HT1080 (cell line): Measurements from ENCODE around the gene CREB3. TPM values are rescaled to one million over a fixed set of nuclear protein-coding genes. Genes with fewer than 3 reads are reported as not detected.

Experiments used
- DNase-seq: peaks from one replicate; pipeline ENCODE4 v3.0.0-alpha.2; 2015; ENCODE audit warnings: low read depth
- total RNA-seq: library from RNA; depleted of rRNA; stranded (reverse); fragments of >200 nt; shearing (Covaris generic); gene quantifications from 2 replicates; pipeline ENCODE4 v1.2.3, GENCODE V29; 2014

CREB3 gene
- total RNA-seq, 1 experiment from 2014 or later = 42.1 TPM

DNA sequence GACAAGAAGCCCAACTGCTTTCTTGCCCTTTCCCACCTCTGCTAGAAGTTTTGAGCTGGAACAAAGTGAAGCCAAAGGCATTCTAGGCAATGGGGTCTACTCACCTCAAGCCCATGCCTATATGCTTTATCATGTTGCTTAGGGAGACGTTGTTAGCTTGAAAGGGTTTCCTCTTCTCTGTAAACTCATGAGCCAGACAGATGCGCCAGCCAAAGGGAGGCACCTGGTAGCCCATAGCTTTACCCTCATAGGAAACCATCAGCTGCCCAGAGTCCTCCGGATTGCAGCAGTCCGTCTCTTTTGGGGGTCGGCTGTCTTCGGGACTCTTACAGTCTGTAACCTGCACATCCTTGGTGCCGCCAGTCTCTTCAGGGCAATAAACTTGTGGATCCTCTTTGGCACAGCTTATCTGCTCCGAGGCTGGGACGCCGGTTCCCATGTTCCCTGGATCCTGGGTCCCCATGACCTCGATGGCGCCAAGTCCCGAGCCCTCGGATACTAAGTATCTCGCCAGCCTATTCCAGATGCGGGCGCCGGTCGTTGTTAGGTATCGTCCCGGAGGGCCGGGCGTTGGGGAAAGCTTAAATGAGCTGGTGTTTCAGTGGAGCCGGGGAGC is 15.9 kb downstream of the CREB3 start:
- no peak for DNase-seq

DNA sequence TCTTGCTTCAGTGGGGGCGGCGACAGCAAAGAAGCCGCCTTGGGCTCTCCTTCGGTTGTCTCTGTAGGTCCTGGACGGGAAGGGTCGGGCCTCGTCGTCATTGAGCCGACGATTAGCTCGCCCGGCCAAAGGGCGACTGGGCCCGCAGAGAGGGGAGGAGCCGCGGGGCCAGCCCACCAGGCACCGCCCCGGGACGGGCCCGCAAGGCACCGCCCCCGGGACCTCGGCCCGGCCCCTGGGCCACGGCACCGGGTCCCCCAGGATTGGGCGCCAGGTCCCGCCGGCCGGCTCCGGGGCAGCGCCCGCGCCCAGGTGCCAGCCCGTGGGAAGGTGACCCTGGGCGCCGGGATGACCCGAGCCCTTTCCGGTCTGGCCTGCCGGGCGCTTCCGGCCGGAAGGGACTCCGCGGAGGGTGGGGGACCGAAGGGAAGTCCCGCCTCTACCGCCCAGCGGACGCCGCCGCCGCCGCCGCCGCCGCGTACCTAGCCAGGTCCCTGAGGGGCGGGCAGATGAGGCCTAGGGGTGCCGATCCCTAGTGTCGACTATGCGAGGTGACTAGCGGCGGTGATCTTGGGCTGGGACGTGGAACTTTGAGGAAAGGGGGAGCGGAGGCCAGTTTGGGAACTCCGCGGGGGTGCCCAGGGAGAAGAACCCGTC is 16.5 kb downstream of the CREB3 start, which contains the start of the genes GBA2 and RGP1:
Gene GBA2, minus strand, starts transcription at position 371 of the 657 bp plus-strand sequence. CDS start 524 bp downstream, outside the sequence.
Gene RGP1, plus strand, starts transcription at position 430 of the 657 bp plus-strand sequence. CDS start 469 bp downstream, outside the sequence.
- DNase-seq = peak; percentile 74

DNA sequence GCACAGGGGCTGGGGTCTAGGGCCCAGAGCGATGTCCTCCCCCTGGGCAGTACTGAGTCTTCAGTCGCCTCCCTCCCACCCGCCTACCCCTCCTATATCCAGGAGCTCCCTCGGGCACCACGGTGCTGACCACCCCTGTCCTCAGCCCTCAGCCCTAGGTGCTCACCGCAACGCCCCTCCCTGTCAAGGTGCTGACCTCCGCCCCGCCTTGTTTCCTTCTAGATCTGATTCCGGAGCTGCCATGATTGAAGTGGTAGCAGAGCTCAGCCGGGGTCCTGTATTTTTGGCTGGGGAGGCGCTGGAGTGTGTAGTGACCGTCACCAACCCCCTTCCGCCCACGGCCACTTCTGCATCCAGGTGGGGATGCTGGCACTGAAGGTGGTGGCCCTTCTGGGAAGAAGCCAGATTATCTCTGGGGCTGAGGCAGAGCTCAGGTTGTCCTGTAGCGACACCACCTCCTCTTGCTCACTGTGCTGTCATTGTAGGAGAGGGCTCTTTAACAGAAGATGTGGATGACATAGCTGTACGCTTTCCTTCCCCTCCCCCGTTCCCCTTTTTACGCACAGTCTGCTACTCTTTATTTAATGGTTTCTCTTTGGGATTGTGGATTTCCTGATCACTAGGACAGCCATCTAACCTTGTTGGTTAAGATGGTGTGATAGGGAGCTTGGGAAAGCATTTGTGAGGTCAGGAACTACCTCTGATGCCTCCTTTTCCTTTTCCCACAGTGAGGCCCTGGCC is 17.2 kb downstream of the CREB3 start:
- no peak for DNase-seq

DNA sequence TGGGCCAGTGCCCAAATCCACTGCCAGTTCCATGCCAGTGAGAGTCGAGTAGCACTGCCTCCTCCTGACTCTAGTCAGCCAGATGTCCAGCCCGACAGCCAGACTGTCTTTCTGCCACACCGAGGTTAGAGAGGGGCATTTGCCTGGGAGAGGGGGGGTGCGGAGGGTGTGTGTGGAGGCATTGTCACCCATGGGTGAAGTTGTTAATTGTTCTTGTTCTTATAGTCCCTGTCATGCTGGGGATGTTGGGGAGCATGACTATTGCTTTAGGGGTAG is 17.7 kb downstream of the CREB3 start:
- no peak for DNase-seq

DNA sequence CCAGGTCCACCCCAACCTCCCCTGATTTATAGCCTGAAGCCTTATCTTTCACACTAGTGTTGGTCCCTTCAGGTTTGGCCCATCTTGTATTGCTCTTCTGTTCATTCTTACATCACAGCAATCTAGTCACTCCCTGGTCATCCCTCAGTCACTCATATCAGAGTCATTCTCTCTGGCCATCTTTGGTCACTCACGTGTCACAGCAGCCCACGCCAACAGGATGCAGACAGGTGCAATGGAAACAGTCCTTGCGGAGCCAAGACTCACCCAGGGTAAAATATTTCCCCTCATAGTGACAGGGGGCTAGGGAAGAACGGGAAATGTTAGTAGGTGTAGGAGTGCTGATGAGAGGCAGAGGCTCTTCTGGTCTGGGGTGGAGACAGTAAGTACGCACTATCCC is 21.0 kb downstream of the CREB3 start:
- DNase-seq = no peak

DNA sequence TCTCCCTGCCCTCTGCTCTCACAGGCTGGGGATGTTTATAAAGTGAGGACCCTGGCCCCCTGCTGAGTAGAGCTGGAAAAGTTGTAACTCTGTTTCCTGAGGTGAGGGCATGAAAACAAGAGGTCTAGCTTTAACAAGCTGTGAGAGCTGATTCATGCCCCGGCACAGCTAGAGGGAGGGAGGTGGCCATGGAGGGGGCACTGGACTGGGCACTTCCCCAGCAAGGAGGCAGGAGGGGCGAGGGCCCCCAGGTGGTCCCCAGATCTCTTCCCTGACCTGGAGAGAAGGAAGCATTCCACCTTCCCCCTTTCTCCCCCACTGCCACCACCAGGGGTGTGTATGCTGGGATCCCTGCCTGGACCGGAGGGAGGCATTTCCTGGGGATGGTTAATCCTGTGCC is 21.8 kb downstream of the CREB3 start, which contains the start of gene MSMP:
Gene MSMP, minus strand, starts transcription at position 13 of the 400 bp plus-strand sequence. CDS start 147 bp downstream, outside the sequence.
- no peak for DNase-seq

DNA sequence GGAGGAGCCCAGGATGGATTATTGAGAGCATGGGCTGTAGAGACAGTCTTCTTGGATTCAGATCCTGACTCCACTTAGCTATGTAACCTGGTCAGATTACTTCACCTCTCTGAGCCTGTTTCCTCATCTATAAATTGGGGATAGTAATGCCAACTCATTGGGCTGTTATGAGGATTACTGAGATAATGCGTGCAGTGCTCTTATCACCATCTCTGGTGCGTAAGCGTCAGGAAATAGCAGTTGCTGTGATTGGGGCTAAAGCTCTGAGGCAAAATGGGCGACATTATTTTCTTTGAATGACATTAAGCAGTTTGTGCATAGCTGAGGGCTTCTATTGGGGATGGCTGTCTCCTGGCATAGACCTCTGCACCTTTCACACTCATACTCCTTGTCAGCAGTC is 22.6 kb downstream of the CREB3 start:
- DNase-seq = no peak

DNA sequence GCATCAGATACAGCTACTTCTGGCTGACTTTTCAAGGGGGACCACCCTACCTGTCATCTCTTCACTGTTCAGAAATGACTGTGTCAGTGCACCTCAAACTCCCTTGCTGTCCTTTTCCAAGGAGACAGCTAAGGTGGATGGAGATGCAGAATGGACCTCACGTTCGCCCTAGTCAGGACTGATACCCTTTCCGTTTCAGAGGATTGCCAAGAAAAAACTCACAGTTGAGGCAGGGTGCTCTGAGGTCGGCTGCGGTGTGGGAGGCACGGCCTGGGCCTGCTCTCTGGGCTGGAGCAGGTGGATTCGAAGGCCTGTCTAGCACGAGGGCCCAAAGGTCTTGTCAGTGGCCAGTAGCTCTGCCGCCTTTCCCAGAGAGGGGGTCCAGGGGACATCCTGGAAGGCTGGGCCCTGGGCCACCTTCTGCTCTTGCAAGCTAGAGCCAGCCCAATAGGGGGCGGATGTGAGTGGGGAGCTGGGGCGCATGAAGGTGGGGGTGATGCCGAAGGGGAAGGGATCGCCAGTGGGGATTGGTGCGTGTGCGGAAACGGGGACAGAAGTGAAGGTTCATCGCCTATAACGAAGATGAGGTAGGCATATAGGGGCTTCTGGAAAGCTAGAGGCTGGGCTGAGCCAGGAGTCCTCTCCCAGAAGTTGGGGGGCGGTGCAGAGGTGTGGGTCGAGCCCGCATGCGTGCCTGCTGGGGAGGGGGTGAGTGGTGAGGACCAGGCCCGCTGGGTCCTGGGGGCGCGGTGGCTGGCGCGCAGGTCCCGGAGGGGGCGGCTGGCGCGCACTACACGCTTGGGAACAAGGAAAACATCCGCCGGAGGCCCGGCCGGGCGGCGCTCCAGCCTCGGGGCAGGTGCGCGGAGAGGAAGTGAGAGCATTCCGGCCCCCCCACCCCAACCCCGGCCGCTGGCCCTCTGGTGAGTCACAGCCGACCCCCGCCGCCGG is 24.1 kb downstream of the CREB3 start:
- no peak for DNase-seq

DNA sequence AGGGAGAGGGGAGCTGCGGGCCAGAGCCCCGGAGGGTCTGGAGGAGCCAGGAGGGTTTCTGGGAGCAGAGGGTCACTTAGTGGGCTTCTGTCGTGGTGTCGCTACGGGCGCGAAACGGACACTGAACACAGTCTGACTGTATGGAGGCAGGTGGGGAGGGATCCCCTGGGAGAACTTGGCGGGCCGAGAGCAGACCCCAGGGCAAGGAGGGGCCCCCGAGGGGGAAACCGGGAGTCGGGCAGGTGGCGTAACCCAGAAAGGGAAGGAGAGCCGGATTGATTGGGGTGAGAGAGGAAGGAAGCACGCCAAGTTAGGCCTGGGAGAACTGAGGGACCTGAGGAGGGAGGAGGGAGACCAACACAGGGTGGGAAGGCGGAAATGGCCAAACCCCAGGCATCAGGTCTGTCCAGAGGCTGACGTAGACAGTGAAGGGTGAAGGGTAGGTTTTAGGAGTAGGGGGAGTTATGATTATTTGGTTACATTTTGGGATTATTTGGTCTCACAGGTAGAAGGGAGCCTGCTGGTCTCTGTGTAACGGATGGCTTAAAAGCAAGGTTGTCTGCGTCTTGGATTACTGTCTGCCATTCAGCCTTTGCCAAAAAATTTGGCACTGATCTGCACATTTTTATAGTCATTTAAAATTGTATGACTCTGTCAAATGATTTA is 24.9 kb downstream of the CREB3 start:
- no peak for DNase-seq

DNA sequence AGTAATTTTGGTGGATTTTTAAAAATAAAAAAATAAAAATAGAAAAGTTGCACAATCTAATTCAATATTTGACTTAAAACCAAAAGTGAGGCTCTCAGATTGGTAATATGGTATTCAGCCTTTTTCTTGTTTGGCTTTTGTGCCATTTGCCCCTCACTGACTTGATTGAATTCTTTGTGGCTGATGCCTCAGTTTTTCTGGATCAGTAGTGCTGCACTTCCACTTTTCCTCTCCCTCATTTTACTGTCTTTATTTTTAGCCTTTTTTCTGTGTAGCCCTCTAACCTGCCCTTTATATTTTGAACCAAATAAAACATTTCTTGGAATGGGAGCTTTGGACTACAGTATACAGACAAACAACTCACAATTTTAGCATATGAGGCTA is 25.4 kb downstream of the CREB3 start:
- no peak for DNase-seq

DNA sequence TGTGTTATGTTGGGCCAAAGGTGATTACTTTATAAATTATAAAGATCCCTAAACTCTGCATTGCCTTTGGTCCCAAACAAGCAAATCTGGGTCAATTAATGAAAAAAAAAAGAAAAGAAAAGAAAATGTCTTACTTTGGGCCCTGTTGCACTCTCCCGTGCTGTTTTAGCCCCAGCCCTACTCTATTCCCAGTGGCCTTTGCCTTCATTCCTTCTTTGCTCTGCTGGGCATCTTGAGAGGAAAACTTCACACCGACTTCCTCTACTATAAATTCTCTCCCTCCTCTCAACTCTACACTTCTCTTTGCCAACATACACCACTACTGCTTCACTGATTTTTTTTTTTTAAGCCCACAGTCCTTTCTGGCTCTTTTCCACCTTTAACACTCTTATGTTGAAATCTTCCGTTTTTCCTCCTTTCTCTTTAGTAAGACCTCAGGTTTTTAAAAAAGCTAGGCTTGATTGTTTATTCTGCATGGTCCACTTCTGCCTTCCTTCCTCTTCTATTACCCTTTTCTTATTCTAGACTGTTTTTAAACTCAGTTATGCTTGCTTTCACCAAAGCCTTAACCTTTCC is 26.1 kb downstream of the CREB3 start:
- no peak for DNase-seq

DNA sequence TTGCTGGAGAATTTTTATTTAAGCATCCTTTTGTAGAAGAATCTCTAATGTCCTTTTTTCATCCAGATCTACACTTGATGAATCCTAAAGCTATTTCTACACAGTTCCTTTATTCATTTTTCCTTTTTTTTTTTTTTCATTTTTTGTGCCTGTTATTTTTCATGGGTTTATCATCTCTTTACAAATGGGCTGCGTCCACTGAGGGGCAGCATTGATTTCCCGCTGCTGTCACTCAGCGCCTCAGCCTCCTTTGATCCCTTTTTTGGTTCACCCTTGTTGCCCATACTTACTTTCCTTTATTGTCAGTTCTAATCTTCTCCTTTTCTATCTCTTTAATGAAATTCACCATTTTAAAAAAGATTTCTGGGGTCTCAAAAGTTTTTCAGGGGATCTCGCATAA is 27.3 kb downstream of the CREB3 start:
- no peak for DNase-seq

DNA sequence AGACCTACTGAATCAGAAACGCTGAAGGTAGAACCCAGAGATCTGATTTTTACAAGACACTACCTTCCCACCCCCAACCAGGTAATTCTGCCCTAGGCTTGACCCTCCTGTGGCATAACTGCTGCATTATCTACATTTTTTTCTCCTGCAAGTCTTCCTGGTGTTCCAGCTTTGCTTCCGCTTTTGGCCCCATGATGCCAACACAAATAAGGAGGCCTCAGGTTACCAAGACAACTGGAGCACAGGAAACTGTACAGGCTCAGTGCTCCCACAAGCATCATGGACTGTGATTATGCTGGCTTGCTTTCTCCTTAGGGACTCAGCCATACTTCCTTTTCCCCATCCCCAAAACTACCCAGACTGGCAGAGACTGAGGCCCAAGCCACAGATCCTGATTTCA is 28.2 kb downstream of the CREB3 start:
- DNase-seq = peak; percentile 66

DNA sequence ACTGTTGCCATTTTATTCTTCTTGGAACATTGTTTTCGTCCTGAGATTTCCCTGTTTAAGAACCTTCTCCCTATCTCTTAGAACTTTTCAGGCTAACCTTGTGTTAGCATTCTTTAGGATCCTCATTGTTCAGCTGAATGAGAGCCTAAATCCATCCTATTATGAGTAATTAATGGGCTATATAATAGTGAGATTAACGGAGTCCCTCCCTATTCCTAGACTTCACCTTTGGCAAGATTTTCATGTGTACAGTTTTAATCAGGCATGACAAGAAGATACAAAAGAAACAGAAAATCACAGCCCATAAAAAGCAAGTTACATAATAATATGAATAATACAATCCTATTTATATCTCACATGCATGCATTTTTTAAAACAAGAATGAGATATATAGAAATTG is 30.7 kb downstream of the CREB3 start:
- DNase-seq = no peak

DNA sequence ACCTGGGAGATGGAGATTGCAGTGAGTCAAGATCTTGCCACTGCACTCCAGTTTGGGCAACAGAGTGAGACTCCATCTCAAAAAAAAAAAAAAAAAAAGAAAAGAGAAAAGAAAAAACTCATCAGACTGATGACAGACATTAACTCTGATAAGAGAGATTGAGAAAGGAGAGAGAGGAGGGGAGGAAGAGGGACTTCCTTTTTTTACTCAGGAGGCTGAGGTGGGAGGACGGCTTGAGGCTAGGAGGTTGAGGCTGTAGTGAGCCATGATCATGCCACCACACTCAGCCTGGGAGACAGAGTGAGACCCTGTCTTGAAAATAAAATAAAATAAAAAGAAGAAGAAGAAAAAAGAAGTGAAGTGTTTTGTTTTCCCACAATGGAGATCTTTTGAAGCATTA is 31.3 kb downstream of the CREB3 start:
- DNase-seq = no peak

DNA sequence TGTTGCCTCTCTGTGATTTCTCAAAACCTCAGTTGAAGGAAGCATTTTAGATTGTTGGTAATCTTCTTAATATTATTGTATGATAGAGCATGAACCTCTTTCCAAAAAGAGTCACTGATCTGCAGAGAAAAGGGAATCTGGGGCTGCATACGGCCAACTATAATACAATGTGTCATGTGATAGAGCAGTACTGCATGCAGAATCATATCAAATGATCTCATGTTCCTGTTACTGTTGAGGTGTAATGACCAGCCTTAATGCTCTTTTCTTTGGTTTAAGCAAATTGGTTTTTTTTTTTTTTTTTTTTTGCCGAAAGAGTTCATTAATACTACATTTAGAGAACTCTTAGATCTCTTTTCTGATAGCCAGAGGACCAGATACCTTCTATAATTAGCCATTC is 34.5 kb downstream of the CREB3 start:
- no peak for DNase-seq

DNA sequence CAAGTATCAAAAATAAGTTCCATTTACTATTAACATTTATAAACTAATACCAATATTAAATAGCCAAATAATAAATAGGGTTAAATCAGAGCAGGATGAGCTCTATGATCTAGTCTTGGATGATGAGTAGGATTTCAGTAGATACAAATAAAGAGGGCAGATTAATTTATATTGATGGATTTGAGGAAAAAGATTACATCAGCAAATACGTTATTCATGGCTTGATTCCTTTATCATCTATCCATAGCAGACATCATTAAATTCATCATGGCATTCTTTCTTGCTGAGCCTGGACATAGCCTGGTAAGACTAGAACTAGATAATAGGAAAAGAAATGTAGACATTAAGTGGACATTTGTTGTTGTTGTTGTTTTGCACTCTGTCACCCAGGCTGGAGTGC is 35.0 kb downstream of the CREB3 start:
- no peak for DNase-seq

DNA sequence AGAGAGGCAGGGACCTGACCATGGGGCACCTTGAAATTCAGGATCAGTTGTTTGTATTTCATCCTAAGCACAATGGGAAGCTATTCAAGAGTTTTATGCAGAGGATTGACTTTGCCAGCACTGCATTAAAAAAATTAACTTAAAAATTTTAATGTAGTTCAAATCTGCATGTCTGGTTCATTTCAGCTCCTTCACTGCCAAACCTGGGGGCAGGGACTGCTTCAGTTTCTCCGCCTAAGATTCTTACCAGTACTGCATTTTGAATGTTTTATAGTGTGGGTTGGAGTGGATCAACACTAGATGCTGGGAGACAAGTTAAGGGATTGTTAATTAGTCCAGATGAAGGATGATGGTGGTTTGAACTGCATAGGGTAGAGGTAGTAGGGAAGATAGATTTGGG is 37.3 kb downstream of the CREB3 start:
- no peak for DNase-seq

DNA sequence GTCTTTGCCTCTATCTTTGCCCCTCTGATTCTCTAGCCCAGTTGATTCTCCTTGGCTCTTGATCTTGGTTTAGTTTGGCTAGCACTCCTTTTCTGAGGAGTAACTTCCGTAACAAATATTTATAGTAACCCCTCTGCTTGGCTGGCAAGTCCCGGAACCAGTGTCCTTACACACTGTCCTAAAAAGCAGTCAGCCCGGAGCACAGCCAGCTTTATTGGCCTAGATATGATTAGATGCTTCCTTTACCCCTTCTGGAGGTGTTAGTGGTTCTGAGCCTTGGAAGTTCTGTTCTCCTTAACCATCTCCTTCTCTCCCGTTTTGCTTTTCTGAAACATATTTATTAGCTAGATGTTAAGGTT is 38.6 kb downstream of the CREB3 start:
- no peak for DNase-seq

DNA sequence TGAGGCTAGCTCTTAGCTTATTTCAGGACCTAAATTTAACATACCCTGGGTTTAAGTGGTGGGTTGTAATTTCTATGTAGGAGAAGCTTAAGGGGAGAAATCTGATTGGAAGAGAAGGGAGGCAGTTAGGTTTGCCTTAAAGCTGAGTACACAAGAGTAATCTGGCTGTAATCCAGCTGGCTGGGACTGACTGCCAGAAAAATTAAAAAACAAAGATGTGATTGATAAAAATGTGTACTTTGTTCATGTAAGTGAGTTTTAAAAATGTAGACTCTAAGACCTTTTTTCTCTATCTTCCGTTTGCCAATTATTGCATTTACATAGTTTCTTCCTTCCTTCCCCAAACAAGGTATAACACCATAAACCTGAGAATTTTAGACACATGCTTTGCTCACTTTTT is 39.1 kb downstream of the CREB3 start:
- DNase-seq = no peak

DNA sequence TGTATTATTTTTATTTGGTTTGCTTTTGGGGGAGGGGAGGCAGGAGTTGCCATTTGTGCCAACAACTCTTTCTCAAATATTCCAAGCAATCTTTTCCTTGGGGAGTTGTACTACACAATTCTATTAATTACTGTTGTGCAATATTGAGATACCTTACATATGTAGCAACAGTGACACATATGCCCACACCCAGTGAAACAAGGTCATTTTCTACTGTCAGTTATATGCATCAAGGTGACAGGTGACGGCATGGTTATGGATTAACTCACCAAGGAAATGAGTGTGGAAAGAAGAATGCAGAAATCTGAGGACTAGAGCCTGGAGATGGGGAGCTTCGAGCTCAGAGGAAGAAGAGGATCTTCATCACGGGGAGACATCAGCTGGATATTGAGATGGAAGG is 39.5 kb downstream of the CREB3 start:
- peak; percentile 47 for DNase-seq
